H1 (cell line): ENCODE measurements around the gene TMEM151B. TPM values are rescaled to one million over a fixed set of nuclear protein-coding genes. Genes with fewer than 3 reads are reported as not detected.

Experiments used
- BRCA1 ChIP-seq: IDR thresholded peaks from 2 replicates; pipeline ENCODE4 v1.6.1; 2012; ENCODE audit warnings: low read depth, low read length, improper control_type of control experiment
- CTBP2 ChIP-seq: IDR thresholded peaks from 2 replicates; pipeline ENCODE4 v1.7.0; 2011; ENCODE audit warnings: borderline replicate concordance, mild to moderate bottlenecking, moderate library complexity, mixed read lengths, low read length; ENCODE audit not compliant: insufficient read depth, insufficient read length
- CTCF ChIP-seq, 3 experiments: IDR thresholded peaks; 1 replicate in 2 of 3; 2 replicates in 1 of 3; pipeline versions ENCODE4 v1.5.1 to v1.6.1; 2011; ENCODE audit warnings: low read length in 3 of 3, mild to moderate bottlenecking in 3 of 3, inconsistent platforms in 2 of 3, low read depth in 1 of 3, moderate library complexity in 1 of 3; ENCODE audit not compliant: insufficient read depth in 1 of 3; ENCODE audit errors: control extremely low read depth in 1 of 3
- JUN ChIP-seq: IDR thresholded peaks from 2 replicates; pipeline ENCODE4 v1.6.1; 2011; ENCODE audit warnings: low read depth, mild to moderate bottlenecking, improper control_type of control experiment, low read length
- KDM5A ChIP-seq: fragments of 200-600 bp; IDR thresholded peaks from 2 replicates; pipeline ENCODE4 v1.7.1; 2012; ENCODE audit warnings: mild to moderate bottlenecking, low read length, inconsistent platforms, mixed read lengths
- TBP ChIP-seq: IDR thresholded peaks from 2 replicates; pipeline ENCODE4 v1.6.1; 2011; ENCODE audit warnings: low read depth, low read length, improper control_type of control experiment
- polyA plus RNA-seq, 7 experiments: library from polyadenylated mRNA; depleted of rRNA in 3 of 7; stranded (reverse) in 5 of 7; unstranded in 2 of 7; fragments of >200 nt in 5 of 7; fragments of 200-250 nt in 2 of 7; gene quantifications; 1 replicate in 5 of 7; 2 replicates in 1 of 7; 4 replicates in 1 of 7; pipeline versions ENCODE4 v1.2.1 to v1.2.3, GENCODE V29; 2011 to 2013; ENCODE audit warnings: missing spikeins in 2 of 7, mixed read lengths in 2 of 7
- total RNA-seq: library from RNA; stranded (reverse); fragmentation: NEBNext Ultra II Directional; extraction: Animal tissue kit (Norgen Biotek cat#: 25700); gene quantifications from 2 replicates; pipeline ENCODE4 v1.2.1, GENCODE V29; 2021

Gene TMEM151B
- total and polyA plus RNA-seq, 2 of the 8 experiments (the other 6 are each of a cell fraction or from before 2014, with no cell fraction given), result 8.0 to 15.5 TPM

- TF ChIP-seq KDM5A (no peak), BRCA1 (no peak), CTCF (IDR thresholded peaks at IDR 0.05; ENCODE audit: control extremely low read depth in 1 of 3, insufficient read depth in 1 of 3, low read depth in 1 of 3, low read length in 3 of 3) (no peak), JUN (no peak), CTBP2 (no peak), TBP (no peak)
Observed at GRCh38 chr6:44302856-44303255, 32.6 kb downstream of the TMEM151B start (continued).
